GM12892 (cell line): ENCODE results near the gene GNPTG.

Source experiments
- POLR2A ChIP-seq: IDR thresholded peaks from 2 replicates; pipeline ENCODE4 v1.6.1; 2011; ENCODE audit warnings: low read depth, low read length, control low read depth
- POLR2AphosphoS5 ChIP-seq: IDR thresholded peaks from 2 replicates; pipeline ENCODE4 v1.6.1; 2011; ENCODE audit warnings: low read depth, low read length, control low read depth
- TAF1 ChIP-seq: IDR thresholded peaks from 2 replicates; pipeline ENCODE4 v1.6.1; 2011; ENCODE audit warnings: low read depth, mild to moderate bottlenecking, control low read depth, low read length, borderline replicate concordance

GRCh38 chr16:1395444-1396031 is 43.8 kb downstream of the GNPTG start:
- TF ChIP-seq POLR2A: no peak
- no peak for TF ChIP-seq POLR2AphosphoS5
- no peak for TF ChIP-seq TAF1
